ENCODE results near the gene LTB.

LTB gene

DNA sequence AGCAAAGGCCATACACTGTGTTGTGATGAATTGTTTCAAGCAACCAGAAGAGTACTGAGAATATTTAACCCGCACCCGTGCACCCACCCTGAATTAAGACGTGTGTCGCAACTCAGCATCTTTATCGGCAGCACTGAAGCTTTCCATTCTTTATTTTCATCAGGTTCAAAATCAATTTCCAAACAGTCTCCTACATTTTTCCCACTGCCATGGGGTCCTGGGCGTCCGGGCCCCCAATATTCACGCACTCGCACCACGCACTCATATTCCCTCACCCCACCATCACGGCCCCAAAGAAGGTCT is 1.8 kb downstream of the LTB start:
- H2BK5ac ChIP-seq (ENCODE audit: low read length), result no peak overlapping the region
- H3K36me3 ChIP-seq (ENCODE audit: control insufficient read depth, insufficient read depth, low read length), result no peaks in the 10 kb centered on the region
- no peak overlapping the region for H3K4ac ChIP-seq (ENCODE audit: low read depth, low read length)
- no peak overlapping the region for H2AK5ac ChIP-seq (ENCODE audit: low read length)
- H3K79me1 ChIP-seq (ENCODE audit: low read length), result no peaks in the 10 kb centered on the region
- H3K27ac ChIP-seq (ENCODE audit: low read depth, low read length), result no peak overlapping the region
- peak overlapping the region; percentile 81 for H3K56ac ChIP-seq (ENCODE audit: low read length)
- no peaks in the 10 kb centered on the region for H3K27me3 ChIP-seq (ENCODE audit: insufficient read depth, low read length, poor library complexity)
- H3K79me2 ChIP-seq (ENCODE audit: control insufficient read depth, insufficient read depth, low read length), result no peaks in the 10 kb centered on the region
- H3K23ac ChIP-seq (ENCODE audit: low read length), result no peak overlapping the region
- H4K8ac ChIP-seq (ENCODE audit: low read depth, low read length), result no peak overlapping the region
- H4K5ac ChIP-seq (ENCODE audit: low read length), result no peak overlapping the region
- no CpG with 5 or more reads among the region's 11 CpGs for WGBS (ENCODE audit: extremely low coverage, insufficient coverage, low lambda C conversion rate)
- H2BK120ac ChIP-seq (ENCODE audit: low read depth, low read length), result no peak overlapping the region
- H3K4me3 ChIP-seq (ENCODE audit: low read length), result no peak overlapping the region
- H3K9ac ChIP-seq (ENCODE audit: low read length), result peak overlapping the region; percentile 49
- no peak overlapping the region for H2BK15ac ChIP-seq (replicated peaks; ENCODE audit: low read depth)
- H3K4me2 ChIP-seq (ENCODE audit: low read length), result peak overlapping the region; percentile 66
- DNase-seq, result no peak
- H3K4me1 ChIP-seq (ENCODE audit: control insufficient read depth, low read depth, low read length), result peaks cover 5% of the 10 kb centered on the region
- H3K18ac ChIP-seq (ENCODE audit: low read length), result peak overlapping the region; percentile 11

DNA sequence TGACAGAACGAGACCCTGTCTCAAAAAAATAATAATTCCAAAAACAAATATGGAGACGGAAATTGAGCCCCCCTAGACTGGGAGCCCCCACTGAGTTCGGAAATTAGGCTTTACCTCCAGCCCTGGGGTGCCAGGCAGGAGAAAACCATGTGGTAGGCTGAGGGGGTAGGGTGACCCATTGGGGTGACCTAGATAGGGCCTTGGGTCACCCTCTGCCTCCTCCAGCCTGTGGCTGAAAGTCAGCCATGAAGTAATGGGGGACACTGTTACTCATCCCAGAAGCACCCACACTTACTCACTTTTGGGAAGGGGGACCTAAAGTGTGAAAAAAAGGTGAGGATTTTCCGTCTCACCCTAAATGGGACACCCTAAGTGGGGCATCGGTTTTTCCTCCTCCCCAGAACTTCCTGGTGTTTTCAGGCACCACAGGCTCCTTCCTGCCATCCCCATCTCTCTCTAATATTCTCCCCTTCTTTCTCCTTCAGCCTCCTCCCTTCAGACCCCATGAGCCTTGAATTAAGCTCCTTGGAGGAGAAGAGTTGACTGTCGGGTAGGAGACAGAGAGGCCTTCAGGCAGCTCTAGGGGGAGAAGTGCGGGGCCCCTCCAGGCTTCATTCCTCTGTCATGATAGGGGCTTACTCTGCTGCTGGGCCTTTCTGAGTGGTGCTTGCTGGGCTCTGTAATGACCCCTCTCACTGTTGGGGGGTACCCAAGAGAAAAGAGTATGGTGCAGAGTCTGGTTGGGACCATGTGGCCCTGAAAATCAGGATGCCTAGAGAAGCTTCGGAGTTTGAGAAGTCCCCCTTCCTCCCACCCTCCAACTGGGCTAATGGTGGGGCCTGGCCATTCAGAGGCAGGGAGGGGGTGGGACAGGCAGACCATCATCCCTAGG is 2.4 kb downstream of the LTB start:
- no peak overlapping the region for H4K5ac ChIP-seq (ENCODE audit: low read length)
- no peak overlapping the region for H4K8ac ChIP-seq (ENCODE audit: low read depth, low read length)
- H3K56ac ChIP-seq (ENCODE audit: low read length), result no peak overlapping the region
- H2BK5ac ChIP-seq (ENCODE audit: low read length), result no peak overlapping the region
- no peak overlapping the region for H2BK120ac ChIP-seq (ENCODE audit: low read depth, low read length)
- H2BK15ac ChIP-seq (replicated peaks; ENCODE audit: low read depth), result no peak overlapping the region
- peak overlapping the region; percentile 41 for H3K18ac ChIP-seq (ENCODE audit: low read length)
- no peaks in the 10 kb centered on the region for H3K79me1 ChIP-seq (ENCODE audit: low read length)
- H3K27ac ChIP-seq (ENCODE audit: low read depth, low read length), result no peak overlapping the region
- DNase-seq, result no peak
- no peak overlapping the region for H3K4ac ChIP-seq (ENCODE audit: low read depth, low read length)
- no peak overlapping the region for H3K9ac ChIP-seq (ENCODE audit: low read length)
- H3K4me1 ChIP-seq (ENCODE audit: control insufficient read depth, low read depth, low read length), result peaks cover 5% of the 10 kb centered on the region
- no peaks in the 10 kb centered on the region for H3K27me3 ChIP-seq (ENCODE audit: insufficient read depth, low read length, poor library complexity)
- no CpG with 5 or more reads among the region's 8 CpGs for WGBS (ENCODE audit: extremely low coverage, insufficient coverage, low lambda C conversion rate)
- no peak overlapping the region for H3K4me3 ChIP-seq (ENCODE audit: low read length)
- no peak overlapping the region for H3K23ac ChIP-seq (ENCODE audit: low read length)
- H3K36me3 ChIP-seq (ENCODE audit: control insufficient read depth, insufficient read depth, low read length), result no peaks in the 10 kb centered on the region
- H3K79me2 ChIP-seq (ENCODE audit: control insufficient read depth, insufficient read depth, low read length), result no peaks in the 10 kb centered on the region
- no peak overlapping the region for H2AK5ac ChIP-seq (ENCODE audit: low read length)
- H3K4me2 ChIP-seq (ENCODE audit: low read length), result no peak overlapping the region

DNA sequence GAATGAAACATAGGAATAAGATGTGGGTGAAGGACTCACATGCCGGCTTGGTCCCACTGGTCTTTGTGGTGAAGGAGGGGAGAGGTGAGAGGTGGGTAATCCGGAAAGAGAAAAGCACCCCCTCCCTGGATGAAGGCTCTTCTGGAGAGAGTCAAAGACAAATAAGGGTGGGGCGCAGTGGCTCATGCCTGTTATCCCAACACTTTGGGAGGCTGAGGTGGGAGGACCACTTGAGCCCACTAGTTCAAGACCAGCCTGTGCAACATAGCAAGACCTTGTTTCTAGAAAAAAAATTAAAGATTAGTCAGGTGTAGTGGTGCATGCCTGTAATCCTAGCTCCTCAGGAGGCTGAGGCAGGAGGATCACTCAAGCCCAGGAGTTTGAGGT is 3.1 kb downstream of the LTB start:
- Histone ChIP-seq H4K5ac (ENCODE audit: low read length) (no peak overlapping the region), H3K4ac (ENCODE audit: low read depth, low read length) (no peak overlapping the region), H2BK120ac (ENCODE audit: low read depth, low read length) (no peak overlapping the region), H3K79me2 (ENCODE audit: control insufficient read depth, insufficient read depth, low read length) (no peaks in the 10 kb centered on the region), H2BK5ac (ENCODE audit: low read length) (no peak overlapping the region), H3K4me2 (ENCODE audit: low read length) (no peak overlapping the region), H3K23ac (ENCODE audit: low read length) (no peak overlapping the region), H3K9ac (ENCODE audit: low read length) (no peak overlapping the region), H3K56ac (ENCODE audit: low read length) (no peak overlapping the region), H3K4me3 (ENCODE audit: low read length) (no peak overlapping the region), H3K4me1 (ENCODE audit: control insufficient read depth, low read depth, low read length) (peaks cover 5% of the 10 kb centered on the region), H3K27ac (ENCODE audit: low read depth, low read length) (no peak overlapping the region), H3K18ac (ENCODE audit: low read length) (no peak overlapping the region), H4K8ac (ENCODE audit: low read depth, low read length) (no peak overlapping the region), H3K27me3 (ENCODE audit: insufficient read depth, low read length, poor library complexity) (no peaks in the 10 kb centered on the region), H2BK15ac (replicated peaks; ENCODE audit: low read depth) (no peak overlapping the region), H3K36me3 (ENCODE audit: control insufficient read depth, insufficient read depth, low read length) (no peaks in the 10 kb centered on the region), H2AK5ac (ENCODE audit: low read length) (no peak overlapping the region), H3K79me1 (ENCODE audit: low read length) (no peaks in the 10 kb centered on the region)
- no peak for DNase-seq
- no CpG with 5 or more reads among the region's 3 CpGs for WGBS (ENCODE audit: extremely low coverage, insufficient coverage, low lambda C conversion rate)

DNA sequence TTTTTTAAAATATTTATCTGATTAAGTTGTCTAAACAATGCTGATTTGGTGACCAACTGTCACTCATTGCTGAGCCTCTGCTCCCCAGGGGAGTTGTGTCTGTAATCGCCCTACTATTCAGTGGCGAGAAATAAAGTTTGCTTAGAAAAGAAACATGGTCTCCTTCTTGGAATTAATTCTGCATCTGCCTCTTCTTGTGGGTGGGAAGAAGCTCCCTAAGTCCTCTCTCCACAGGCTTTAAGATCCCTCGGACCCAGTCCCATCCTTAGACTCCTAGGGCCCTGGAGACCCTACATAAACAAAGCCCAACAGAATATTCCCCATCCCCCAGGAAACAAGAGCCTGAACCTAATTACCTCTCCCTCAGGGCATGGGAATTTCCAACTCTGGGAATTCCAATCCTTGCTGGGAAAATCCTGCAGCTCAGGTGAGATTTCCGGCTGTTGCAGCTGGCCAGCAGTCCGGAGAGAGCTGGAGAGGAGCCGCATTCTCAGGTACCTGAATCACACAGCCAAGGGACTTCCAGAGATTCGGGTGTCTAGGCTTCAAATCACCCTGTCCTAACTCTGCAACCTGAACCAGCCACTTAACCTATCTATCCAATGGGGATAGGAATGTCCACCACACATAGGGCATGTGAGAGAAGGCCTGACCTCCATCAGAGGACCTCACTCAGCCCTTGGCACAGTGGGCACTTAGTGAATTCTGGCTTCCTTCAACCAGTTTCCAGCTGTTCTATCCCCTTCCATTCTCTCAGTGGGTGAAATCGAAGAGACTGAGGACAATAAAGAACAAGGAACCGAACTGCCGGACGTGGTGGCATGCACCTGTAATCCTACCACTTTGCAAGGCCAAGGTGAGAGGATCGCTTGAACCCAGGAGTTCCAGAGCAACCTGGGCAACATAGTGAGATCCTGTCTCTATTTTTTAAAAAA is 3.8 kb downstream of the LTB start:
- Histone ChIP-seq H3K4me2 (ENCODE audit: low read length) (no peak overlapping the region), H3K79me1 (ENCODE audit: low read length) (no peaks in the 10 kb centered on the region), H3K56ac (ENCODE audit: low read length) (peak overlapping the region; percentile 50), H2BK15ac (replicated peaks; ENCODE audit: low read depth) (no peak overlapping the region), H3K79me2 (ENCODE audit: control insufficient read depth, insufficient read depth, low read length) (no peaks in the 10 kb centered on the region), H4K5ac (ENCODE audit: low read length) (no peak overlapping the region), H3K4ac (ENCODE audit: low read depth, low read length) (no peak overlapping the region), H3K36me3 (ENCODE audit: control insufficient read depth, insufficient read depth, low read length) (no peaks in the 10 kb centered on the region), H3K27ac (ENCODE audit: low read depth, low read length) (peak overlapping the region; percentile 58), H3K9ac (ENCODE audit: low read length) (no peak overlapping the region), H2BK120ac (ENCODE audit: low read depth, low read length) (no peak overlapping the region), H3K4me1 (ENCODE audit: control insufficient read depth, low read depth, low read length) (peaks cover 5% of the 10 kb centered on the region), H3K23ac (ENCODE audit: low read length) (no peak overlapping the region), H3K4me3 (ENCODE audit: low read length) (no peak overlapping the region), H2AK5ac (ENCODE audit: low read length) (no peak overlapping the region), H3K18ac (ENCODE audit: low read length) (no peak overlapping the region), H3K27me3 (ENCODE audit: insufficient read depth, low read length, poor library complexity) (no peaks in the 10 kb centered on the region), H4K8ac (ENCODE audit: low read depth, low read length) (no peak overlapping the region), H2BK5ac (ENCODE audit: low read length) (no peak overlapping the region)
- WGBS (ENCODE audit: extremely low coverage, insufficient coverage, low lambda C conversion rate), result no CpG with 5 or more reads among the region's 12 CpGs
- peak; percentile 96 for DNase-seq

DNA sequence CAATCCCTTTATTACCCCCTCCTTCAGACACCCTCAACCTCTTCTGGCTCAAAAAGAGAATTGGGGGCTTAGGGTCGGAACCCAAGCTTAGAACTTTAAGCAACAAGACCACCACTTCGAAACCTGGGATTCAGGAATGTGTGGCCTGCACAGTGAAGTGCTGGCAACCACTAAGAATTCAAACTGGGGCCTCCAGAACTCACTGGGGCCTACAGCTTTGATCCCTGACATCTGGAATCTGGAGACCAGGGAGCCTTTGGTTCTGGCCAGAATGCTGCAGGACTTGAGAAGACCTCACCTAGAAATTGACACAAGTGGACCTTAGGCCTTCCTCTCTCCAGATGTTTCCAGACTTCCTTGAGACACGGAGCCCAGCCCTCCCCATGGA is 4.7 kb downstream of the LTB start:
- Histone ChIP-seq H3K4ac (ENCODE audit: low read depth, low read length) (no peak overlapping the region), H2BK5ac (ENCODE audit: low read length) (no peak overlapping the region), H4K8ac (ENCODE audit: low read depth, low read length) (no peak overlapping the region), H3K4me2 (ENCODE audit: low read length) (no peak overlapping the region), H2BK15ac (replicated peaks; ENCODE audit: low read depth) (no peak overlapping the region), H2BK120ac (ENCODE audit: low read depth, low read length) (no peak overlapping the region), H3K27me3 (ENCODE audit: insufficient read depth, low read length, poor library complexity) (no peaks in the 10 kb centered on the region), H3K18ac (ENCODE audit: low read length) (no peak overlapping the region), H2AK5ac (ENCODE audit: low read length) (no peak overlapping the region), H3K4me3 (ENCODE audit: low read length) (no peak overlapping the region), H3K79me2 (ENCODE audit: control insufficient read depth, insufficient read depth, low read length) (no peaks in the 10 kb centered on the region), H3K4me1 (ENCODE audit: control insufficient read depth, low read depth, low read length) (peaks cover 5% of the 10 kb centered on the region), H3K79me1 (ENCODE audit: low read length) (no peaks in the 10 kb centered on the region), H3K36me3 (ENCODE audit: control insufficient read depth, insufficient read depth, low read length) (no peaks in the 10 kb centered on the region), H3K56ac (ENCODE audit: low read length) (no peak overlapping the region), H3K23ac (ENCODE audit: low read length) (no peak overlapping the region), H3K27ac (ENCODE audit: low read depth, low read length) (no peak overlapping the region), H4K5ac (ENCODE audit: low read length) (no peak overlapping the region), H3K9ac (ENCODE audit: low read length) (no peak overlapping the region)
- DNase-seq, result no peak
- no CpG with 5 or more reads among the region's 3 CpGs for WGBS (ENCODE audit: extremely low coverage, insufficient coverage, low lambda C conversion rate)

Measured in mesendoderm (in vitro differentiated cells).